Measurements from ENCODE around the gene TMEM176A.
"Not testable (repeated sequence)": the region's sequence is repeated elsewhere in the genome, so short reads cannot be mapped to it uniquely, and the experiment has no call there.

The TMEM176A gene, protein sequence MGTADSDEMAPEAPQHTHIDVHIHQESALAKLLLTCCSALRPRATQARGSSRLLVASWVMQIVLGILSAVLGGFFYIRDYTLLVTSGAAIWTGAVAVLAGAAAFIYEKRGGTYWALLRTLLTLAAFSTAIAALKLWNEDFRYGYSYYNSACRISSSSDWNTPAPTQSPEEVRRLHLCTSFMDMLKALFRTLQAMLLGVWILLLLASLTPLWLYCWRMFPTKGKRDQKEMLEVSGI

DNA sequence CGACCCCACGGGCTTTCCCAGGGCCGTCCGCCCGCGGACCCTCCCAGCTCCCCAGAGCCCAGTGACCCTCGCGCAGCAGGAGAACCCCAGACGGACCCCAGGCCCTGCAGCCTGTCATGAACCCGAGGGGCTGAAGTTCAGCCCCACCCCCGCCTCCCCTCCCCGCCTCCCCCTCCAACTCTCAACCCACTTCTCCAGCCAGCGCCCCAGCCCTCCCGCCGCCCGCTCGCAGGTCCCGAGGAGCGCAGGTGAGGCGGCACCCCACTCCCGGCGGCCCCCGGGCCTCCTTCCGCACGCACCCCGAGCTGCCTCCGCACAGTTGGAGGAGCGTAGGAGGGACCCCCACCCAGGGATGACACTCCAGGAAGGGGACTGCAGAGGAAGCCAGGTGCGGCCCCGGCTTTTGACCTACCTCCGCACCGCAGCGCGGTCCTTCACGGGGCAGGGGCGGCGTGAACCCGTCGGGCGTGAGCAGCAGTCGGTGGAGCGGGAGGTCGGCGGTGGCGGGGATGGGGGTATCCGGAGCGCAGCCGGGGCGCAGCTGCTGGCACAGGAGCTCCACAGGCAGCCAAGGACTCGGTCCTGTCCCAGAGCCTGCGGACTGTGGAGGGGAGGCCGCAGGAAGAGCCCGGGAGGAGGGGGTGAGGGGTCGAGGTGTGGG is at the start of gene TMEM176A:
TSS of gene TMEM176A (plus strand) at position 189 of the 661 bp plus-strand sequence. CDS start 782 bp downstream, outside the sequence.
- no peak for DNase-seq

DNA sequence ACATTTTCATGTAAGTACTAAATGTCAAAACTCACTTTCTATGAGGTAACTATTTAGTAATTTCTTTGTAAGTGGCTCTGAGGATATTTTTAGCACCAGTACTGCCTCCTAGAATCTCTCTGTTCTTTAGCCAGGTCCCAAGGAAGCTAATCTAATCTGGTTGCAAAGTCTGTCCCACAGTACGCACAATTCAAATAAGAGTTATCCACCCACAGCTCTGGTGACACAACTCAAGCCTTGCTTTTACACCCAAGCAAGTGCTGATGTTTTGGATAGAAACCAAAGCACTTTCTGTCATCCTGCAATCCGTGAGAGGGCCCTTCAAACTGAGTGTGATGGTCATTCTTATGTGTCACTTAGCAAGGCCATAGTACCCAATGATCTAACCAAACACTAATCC is 48.9 kb upstream of the TMEM176A start:
- DNase-seq, result no peak

DNA sequence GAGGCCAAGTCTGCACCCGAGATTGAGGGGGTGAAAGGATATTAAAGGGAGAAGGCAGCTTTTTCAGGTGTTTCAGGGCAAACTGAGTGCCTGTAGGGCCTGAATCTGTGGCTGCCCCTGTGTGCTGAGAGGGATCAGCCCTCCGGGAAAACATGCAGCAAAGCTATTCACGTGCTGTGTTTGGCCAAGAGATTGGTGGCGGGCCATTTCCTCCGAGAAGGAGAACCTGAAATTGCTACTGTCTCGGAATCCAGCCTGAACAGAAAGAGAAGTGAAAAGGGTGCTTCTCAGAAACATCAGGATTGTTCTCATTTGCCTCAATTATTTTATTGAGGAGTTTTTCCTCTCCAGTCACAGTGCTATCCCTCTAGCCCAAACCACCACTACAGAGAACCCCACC is 47.3 kb upstream of the TMEM176A start:
- no peak for DNase-seq

DNA sequence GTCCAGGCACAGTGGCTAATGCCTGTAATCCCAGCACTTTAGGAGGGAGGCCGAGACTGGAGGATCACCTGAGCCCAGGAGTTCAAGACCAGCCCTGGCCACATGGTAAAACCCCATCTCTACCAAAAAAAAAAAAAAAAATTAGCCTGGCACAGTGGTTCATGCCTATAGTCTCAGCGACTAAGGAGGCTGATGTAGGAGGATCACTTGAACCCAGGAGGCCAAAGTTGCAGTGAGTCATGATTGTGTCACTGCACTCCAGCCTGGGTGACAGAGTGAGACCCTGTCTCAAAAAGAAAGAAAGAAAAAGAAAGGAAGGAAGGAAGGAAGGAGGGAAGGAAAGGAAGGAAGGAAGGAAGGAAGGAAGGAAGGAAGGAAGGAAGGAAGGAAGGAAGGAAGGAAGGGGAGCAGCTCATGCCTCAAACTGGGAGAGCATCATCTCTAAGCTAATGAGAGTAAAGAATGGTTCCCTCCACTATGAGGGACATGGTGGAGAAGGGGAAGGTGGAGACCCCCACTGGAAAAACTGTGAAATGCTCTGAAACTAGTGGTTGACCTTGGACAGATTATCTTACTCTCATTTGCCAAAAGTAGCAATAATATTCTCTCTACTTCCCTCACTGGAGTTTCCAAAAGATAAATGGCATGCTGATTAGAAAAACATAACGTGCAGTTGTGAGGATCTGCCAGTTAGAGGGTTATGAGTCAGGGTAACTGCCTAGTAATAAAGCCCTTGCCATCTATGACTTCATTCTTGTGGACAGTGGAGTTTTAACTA is 46.6 kb upstream of the TMEM176A start:
- no peak for DNase-seq

DNA sequence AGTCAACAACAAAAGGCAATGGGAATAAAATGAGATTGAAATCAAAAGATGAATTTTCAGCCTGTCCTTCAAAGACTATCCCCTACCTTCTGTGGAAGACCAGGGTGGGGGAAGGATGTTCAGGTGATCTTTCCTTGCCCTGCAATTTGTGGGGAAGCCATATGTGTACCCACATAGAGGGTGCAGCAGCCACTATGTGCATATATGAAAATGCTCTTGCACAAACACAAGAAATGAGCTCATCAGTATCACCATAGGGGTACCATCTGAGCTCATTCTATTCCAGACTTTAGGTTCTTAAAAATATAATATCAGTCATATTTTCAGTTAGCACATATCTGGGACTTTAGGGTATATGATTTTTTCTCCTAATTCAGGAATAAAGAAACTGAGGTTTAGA is 45.6 kb upstream of the TMEM176A start:
- no peak for DNase-seq

DNA sequence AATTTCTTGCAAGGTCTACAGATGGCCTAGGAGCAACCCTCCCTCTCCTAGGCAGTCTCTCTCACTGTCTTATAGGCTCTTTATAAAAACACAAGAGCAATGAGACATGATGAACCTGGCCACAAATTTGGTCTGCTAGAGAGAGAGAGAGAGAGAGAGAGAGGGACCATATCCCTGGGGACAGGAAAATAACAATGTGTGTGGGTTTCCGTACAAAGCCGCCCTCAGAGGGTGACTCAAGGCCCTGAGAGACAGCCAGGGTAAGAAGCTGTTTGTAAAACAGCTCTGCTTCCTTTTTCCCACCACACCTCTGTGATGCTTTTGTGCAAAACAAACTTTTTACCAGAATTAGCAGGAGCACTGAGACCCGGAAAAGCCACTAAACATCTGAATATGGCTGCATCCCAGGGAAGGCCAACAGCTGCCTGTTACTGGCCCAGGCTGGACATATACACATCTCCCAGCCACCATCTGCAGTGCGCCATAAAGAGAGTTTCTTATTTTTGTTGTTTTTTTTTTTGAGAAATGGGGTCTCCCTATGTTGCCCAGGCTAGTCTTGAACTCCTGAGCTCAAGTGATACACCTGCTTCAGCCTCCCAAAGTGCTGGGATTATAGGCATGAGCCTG is 45.0 kb upstream of the TMEM176A start:
- DNase-seq, result no peak

DNA sequence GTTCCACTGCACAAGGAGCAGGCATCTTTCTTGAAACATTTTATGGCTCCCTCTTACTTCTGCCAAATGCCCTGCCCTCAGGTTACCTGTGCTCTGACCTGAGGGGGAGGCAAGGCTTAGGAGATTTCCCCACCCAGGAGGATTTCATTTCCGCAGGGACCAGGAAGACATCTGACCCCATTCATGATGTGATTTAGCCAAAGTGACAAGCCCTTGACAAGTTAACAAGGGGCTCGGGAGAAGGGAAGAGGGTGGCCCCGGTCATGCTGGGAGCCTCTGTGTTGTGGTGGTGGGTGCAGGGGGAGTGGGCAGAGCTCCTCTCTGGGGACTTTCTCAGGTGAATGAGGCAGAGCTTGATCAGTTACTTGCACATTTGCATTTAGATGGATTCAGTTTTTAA is 44.4 kb upstream of the TMEM176A start:
- DNase-seq, result no peak

DNA sequence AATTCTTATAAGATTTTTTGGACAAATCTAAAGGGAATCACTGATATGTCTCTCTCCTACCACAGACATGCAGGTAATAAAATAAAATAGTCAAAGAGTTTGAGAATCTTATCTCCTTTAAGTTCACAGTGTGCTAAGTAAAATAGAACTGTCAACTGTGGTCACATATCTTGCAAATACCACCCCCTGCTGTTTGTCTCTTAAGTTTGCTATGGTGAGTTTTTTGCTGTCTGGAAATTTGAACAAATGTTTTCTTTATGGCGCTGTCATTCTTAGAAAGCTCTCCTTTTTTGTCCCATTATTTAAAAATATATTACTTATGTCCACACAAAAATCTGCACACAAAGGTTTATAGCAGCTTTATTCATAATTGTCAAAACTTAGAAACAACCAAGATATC is 43.7 kb upstream of the TMEM176A start:
- DNase-seq, result no peak

DNA sequence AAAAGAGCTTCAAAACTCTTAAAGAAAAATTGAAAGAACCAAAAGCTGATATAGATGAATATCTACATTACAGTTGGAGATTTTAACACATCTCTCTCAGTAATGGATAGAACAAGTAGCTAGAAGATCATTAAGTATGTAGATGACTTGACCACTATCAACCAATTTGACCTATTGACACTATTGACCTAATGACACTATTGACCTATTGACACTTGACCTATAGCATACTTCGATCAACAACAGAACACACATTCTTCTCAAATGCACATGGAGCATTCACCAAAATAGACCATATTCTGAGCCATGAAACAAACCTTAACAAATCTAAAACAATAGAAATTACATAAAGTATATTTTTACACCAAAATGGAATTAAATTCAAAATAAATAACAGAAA is 41.1 kb upstream of the TMEM176A start:
- no peak for DNase-seq

DNA sequence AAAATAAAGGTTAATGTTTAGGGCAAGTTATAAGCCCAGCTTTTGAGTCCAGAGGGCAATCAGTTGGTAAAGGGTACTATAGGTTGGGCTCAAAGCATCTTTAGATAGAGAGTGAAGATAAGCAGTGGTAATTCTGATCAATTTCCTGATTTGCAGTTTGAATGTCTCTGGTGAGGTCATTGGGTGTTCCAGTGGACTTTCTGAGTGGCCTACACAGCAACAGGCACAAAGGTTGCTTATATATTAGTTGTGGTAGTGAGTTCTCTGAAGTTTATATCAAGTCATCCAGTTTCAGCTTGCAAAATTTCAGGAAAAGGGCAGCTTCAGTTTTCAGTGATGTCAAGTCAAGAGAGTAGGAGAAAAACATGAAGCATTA is 34.2 kb upstream of the TMEM176A start:
- DNase-seq, result no peak

DNA sequence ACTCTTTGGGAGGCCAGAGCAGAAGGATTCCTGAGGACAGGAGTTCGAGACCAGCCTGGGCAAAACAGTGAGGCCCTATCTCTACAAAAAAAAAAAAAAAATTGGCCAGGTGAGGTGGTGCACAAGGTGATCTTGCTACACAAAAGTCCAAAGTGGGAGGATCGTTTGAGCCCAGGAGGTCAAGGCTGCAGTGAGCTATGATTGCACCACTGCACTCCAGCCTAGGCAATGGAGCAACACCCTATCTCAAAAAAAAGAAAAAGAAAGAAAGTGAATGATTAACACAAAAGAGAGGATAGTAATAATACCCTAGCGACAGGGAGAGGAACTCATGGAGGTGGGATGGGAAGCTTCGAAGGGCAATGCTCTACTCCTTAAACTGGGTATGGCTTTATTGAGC is 30.8 kb upstream of the TMEM176A start:
- DNase-seq, result no peak

DNA sequence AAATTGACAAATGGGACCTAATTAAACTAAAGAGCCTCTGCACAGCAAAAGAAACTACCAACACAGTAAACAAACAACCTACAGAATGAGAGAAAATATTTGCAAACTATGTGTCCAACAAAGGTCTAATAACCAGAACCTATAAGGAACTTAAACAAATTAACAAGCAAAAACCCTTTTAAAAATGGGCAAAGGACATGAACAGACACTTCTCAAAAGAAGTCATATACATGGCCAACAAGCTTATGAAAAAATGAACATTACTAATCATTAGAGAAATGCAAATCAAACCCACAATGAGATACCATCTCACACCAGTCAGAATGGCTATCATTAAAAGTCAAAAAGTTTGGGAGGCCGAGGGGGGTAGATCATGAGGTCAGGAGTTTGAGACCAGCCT is 26.4 kb upstream of the TMEM176A start:
- not testable (repeated sequence) for DNase-seq

DNA sequence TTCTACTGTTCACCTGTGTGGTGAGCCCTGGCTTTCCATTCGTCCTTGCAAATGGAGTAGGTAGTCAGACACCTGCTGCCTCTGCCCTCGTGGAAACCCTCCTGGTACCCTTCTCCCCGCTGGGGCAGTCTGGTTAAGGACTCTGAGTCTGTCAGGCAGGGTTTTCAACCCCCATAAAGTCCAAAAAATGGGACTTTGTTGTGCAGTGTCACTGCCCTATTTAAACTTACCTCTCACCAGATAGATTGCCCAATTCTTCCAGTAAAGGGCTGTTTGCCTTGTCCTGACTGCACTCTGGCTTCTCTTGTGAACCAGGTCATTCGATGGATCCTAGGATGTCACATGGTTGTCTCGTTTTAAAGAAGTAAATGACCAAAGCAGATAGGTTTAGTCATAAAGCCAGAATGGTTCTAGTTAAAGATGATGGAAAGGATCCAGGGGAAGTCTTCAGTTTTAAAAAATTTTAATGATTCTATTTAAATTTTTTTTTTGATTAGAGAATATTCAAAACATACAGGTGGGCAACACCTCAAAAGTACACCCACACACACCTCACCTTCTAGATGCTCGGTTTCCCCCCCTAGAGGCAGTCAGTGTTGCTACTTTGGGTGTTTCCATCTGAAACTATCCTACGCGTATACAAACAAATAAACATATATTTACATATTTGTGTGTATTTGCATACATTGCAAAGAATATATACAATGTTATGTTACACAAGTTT is 22.4 kb upstream of the TMEM176A start:
- no peak for DNase-seq

DNA sequence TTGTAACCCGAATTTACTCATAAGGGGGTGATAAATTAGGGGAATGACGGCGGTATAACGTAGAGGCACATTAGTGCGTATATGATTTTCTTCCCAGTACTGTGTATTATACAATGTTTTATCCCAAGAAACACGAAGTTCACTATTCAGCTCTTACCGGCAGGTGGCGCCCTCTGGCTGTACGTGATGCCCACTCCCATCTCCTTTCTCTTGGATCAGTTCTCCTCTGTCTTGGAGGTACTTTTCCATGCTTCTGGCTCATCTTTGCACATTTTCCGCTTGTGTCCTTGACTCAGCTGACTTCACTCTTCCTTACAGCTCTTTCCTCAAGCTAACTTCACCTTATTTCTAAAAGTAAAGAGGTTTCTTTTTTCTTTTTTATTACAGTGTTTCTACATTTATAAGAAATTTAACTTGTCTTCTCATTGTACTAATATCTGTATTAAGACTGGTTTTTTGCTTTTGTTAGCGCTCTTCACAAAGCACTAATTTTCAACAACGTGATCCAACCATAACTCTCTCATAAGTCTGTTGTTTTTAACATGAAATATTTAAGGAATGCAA is 21.7 kb upstream of the TMEM176A start:
- DNase-seq, result peak; percentile 80

DNA sequence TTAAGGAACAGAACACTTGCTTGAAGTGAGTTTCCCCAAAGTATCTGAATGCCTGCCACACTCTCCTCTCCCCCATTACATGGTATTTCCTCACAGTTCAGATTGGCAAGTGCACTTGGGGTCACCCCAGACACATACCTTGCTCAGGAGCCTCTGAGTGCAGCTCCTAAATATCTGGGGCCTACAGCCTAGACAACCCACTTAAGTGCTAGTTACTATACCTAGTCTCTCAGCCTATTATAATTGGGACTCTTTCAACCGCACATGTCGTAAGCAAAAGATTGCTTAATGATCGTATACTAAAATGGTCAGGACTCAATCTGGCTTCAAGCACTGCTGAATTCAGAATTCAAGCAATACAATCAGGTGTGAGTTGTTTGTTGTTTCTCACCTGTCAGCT is 20.3 kb upstream of the TMEM176A start:
- DNase-seq, result no peak

DNA sequence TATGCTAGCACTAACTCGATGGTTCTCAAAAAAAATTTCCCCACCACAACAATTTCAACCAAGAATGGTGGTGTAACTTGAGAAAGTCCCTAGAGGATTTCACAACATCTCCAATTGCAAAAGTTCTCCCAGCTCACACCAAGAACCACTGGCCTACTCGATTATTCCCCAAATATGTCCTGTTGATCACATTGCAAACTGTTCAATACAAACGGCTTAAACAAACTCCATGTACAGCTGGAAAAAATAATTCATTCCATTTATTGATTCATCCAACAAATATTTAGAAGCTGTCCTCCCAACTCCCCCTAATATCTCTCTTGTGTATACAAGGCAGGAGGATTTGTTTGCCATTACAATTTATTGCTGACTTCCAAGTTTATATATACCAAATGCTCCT is 19.5 kb upstream of the TMEM176A start:
- no peak for DNase-seq

DNA sequence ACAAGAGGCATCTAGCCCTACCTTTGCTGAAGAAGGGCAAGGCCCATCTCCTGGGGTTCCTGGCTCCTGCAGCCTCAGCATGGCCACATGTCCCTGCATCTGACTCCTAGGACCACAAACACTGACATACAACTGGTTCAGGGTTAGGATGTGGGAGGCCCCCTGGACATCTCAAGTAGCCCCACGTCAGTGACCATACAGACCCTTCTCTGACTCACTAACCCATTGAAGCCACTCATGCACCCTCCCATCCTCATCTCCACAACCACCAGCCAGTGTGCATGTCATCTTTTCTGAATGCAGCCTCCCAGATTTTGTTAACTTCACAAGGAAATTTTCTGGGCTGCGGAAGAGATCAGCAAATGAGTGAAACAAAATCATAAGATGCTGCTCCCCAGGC is 18.6 kb upstream of the TMEM176A start:
- no peak for DNase-seq

DNA sequence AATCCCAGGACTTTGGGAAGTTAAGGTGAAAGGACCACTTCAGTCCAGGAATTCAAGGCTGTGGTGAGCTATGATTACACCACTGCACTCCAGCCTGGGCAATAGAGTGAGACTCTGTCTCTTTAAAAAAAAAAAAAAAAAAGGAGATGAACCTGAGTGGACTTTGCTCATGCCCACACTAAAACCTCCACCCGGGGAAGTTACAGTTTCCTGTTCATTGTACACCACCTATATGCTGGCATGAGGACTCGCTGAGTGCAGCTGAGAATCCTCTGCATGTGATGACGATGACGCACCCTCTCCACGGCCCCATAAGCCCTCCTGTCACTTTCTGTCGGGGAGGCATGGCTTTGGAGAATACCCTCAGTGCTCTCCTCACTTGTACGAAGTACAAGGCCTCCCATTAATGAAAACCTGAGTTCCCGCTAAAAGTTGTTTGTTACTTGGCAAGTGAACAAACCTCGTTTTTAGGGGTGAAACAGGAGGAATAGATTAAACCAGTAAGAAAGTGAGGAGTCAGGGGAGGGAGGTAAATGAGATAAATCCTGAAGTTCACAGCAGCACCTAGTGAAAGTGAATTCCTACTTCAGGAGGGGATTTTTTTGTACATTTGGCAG is 16.3 kb upstream of the TMEM176A start:
- DNase-seq, result no peak

DNA sequence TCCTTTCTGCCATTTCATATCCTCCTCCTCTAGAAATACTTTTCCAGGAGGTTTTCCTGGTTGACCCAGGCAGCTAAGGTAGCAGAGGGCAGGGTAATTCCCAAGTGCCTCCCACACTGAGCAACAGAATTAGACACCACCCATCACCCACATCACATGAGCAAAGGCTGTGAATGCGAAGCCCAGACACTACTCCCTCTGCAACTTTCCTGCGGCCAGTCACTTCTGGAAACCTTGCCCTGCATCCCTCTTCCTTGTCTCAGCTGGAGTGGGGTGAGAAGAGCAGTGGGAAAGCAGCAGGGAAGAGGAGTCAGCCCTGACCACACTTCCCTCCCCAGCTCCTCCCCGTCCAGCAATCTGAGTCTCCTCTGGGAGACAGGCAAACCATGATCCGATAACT is 15.6 kb upstream of the TMEM176A start:
- no peak for DNase-seq

DNA sequence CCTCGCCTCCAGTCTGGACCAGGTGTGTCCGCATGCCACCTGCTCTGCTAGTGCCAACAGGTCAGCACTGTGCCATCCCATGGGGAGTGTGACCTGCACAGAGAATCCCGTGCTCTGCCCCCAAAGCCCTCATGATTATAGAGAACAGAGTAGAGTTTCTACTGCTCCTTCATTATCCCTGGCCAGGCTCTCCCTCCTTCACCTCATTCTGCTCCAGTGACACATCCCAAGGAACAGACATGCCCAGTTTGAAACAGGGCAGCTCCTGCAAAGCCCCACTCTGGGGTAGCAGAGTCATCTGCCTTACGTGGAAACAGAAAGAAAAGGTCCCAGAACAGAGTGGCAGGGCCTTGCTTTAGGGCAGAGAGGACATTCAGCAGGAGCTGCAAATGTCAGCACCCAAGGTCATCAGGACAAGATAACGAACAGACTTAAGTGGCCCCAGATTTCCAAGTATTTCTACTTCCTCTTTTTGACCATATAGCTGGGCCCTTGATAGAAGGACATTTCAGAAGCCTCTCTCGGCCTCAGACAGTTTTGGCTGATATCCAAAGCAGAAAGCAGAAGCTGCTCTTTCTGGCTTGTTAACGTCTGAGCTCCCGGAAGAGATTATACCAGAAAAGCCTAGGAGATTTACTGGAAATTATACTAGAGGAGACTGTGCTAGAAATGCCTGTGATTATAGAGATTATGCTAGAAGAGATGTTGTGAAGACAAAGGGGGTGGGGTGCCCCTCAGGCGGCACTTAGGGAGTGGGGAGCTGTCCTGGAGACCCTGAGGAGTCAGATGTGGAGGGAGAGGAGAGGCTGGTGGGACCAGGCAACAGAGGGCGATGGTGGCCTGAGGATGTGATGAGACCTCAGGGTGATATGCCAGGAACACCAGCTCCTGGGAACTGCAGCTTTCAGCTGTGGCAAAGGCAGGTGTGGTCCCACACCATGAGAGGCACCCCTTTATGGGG is 13.0 kb upstream of the TMEM176A start:
- DNase-seq, result peak; percentile 43

Measured in NCI-H2029 treated with DMSO at 0.1 percent for 48 hours (cell line).